ENCODE results near the gene MINDY4. TPM values are rescaled to one million over a fixed set of nuclear protein-coding genes. Genes with fewer than 3 reads are reported as not detected.

MINDY4 gene
- total and polyA plus RNA-seq, 2 of the 13 experiments (the other 11 are each of a cell fraction or from before 2014, with no cell fraction given): not detected

DNA sequence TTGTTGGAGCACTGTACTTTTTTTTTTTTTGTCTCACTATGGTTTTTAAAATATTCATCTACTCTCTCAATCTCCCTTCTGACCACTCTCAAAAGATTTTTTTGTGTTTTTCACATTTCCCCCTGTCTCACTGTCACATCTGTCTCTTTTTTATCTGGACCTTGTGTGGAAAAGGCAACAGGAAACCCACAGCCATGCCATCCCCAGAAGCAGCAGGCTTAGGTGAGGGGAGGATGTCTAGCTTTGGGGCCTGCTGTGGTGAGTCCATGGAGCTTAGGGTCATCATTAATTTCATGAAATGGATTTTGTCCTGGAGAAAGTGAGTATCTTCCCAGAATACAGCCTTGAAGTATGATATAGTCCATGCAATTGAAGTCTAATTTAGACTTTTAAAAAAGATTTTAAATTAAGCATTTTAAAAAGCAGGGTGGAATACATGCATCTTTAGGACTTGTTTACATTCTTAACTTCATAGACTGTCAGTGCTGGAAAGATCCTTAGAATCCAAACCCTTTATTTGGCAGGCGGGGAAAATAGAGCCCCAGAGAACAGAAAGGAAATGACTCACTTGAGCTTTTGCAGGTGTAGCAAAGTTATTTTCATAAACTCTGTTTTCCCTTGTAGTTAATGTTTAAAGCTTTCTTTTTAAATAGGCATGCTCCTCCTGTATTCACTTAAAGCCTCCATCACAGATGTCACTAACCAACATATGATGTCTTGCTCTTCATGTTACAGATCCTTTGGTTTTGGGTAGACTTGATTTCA, 25.1 kb downstream of the MINDY4 start (continued):
- TF ChIP-seq THAP11 (CRISPR knock-in tag; IDR thresholded peaks at IDR 0.05) (no peak), KMT2A (CRISPR knock-in tag; IDR thresholded peaks at IDR 0.05) (no peak), SMYD3 (CRISPR knock-in tag; IDR thresholded peaks at IDR 0.05) (no peak), ZNF430 (CRISPR knock-in tag; IDR thresholded peaks at IDR 0.05) (no peak), ZC3H13 (CRISPR knock-in tag; IDR thresholded peaks at IDR 0.05) (no peak)
- TF ChIP-seq, protein P1, sequence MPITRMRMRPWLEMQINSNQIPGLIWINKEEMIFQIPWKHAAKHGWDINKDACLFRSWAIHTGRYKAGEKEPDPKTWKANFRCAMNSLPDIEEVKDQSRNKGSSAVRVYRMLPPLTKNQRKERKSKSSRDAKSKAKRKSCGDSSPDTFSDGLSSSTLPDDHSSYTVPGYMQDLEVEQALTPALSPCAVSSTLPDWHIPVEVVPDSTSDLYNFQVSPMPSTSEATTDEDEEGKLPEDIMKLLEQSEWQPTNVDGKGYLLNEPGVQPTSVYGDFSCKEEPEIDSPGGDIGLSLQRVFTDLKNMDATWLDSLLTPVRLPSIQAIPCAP (CRISPR knock-in tag; IDR thresholded peaks at IDR 0.05; ENCODE audit: low read depth): no peak

DNA sequence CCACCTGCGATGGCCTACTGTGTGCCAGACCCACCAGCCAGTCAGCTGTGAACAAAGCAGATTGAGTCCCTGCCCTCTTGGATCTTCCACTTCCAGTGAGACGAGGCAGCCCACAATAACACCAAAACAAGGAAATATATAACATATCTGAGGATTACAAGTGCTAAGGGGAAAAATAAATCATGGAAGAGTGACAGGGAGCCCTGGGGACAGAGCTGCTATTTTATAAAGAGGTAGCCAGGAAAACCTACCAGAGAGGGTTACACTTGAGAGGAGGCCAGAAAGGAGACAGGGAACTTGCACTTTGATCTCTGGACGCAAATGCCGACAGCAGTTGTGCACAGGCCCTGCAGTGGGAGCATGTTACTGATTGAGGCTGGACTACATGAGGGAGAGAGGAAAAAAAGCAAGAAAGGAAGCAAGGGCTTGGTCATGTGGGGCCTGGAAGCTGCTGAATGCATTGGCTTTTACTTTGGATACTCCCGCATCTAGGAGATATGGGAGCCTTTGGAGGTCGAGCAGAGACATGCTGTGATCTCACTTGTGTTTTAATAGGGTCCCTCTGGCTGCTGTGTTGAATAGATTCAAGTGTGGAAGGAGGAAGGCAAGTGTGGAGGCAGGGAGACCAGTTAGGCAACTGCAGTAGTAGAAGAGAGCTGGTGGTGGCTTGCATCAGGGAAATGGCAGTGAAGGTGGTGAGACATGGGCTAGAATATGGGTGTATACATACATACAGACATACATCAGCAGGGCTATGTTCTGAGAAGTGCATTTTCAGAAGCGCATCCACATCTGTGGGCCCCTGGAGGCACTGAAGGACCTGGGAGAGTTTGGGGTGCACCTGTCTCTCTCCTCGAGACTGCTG, 26.2 kb downstream of the MINDY4 start:
- Histone ChIP-seq H2AFZ (ENCODE audit: low read length) (no peak overlapping the region), H4K20me1 (ENCODE audit: insufficient read depth, low read length) (no peaks in the 10 kb centered on the region), H3K4me1 (ENCODE audit: insufficient read depth, low read length) (peaks cover 28% of the 10 kb centered on the region), H3K27ac (ENCODE audit: extremely low read length, insufficient read depth, low read length) (no peak overlapping the region), H3K9ac (ENCODE audit: insufficient read depth, low read depth, low read length) (no peak overlapping the region), H3K36me3 (replicated peaks in 1 of 2; ENCODE audit: control insufficient read depth in 1 of 2, insufficient read depth in 2 of 2, low read length in 2 of 2) (no peaks in the 10 kb centered on the region), H3K79me2 (ENCODE audit: insufficient read depth, low read length) (no peaks in the 10 kb centered on the region), H3K27me3 (ENCODE audit: control insufficient read depth in 1 of 2, insufficient read depth in 2 of 2, low read length in 2 of 2) (no peaks in the 10 kb centered on the region), H3K9me3 (ENCODE audit: low read length) (no peaks in the 10 kb centered on the region), H3K4me2 (ENCODE audit: low read depth, low read length) (no peak overlapping the region), H3K4me3 (replicated peaks in 1 of 3; ENCODE audit: insufficient read depth in 1 of 3, low read depth in 2 of 3, low read length in 3 of 3) (no peak overlapping the region)
- CTCF ChIA-PET (ENCODE audit: low intra/inter-chr PET ratio, low total read pairs): no interaction called here
- POLR2A ChIA-PET: no interaction called here
- in situ Hi-C loops (cut with HindIII; ENCODE audit: extremely low pct_ligation_motif_present, low pct_unique_long_range_greater_than_20kb): no loop called here
- BruUV-seq (replicated peaks): no TSS peak
- TF ChIP-seq HNF4A (CRISPR knock-in tag; IDR thresholded peaks at IDR 0.05): peak; percentile 54
- no peak for TF ChIP-seq ZNF282 (IDR thresholded peaks at IDR 0.05; ENCODE audit: partially characterized antibody)
- ATAC-seq (peak; percentile 60), DNase-seq (ENCODE audit: low spot score) (no peak), FAIRE-seq (no peak)
- WGBS (ENCODE audit: low lambda C conversion rate): 24% methylated on average over 8 of the region's 8 CpGs
- intact Hi-C loops (cut with micrococcal nuclease; ENCODE audit: unreplicated experiment): no loop called here

Data from HepG2 (cell line).